ENCODE results near the gene MDM4.
"Not testable (repeated sequence)": the region's sequence is repeated elsewhere in the genome, so short reads cannot be mapped to it uniquely, and the experiment has no call there.

MDM4 gene

GRCh38 chr1:204562075-204562990 is 46.1 kb downstream of the MDM4 start:
- no peak for DNase-seq (ENCODE audit: low spot score)

- no peak for DNase-seq (ENCODE audit: low spot score)
These were observed 47.1 kb downstream of the MDM4 start for GRCh38 chr1:204563307-204563706.

GRCh38 chr1:204563780-204564179 is 47.6 kb downstream of the MDM4 start:
- no peak for DNase-seq (ENCODE audit: low spot score)

- DNase-seq (ENCODE audit: low spot score) = no peak
These were observed 48.6 kb downstream of the MDM4 start for GRCh38 chr1:204564835-204565234.

GRCh38 chr1:204565617-204566582 is 49.7 kb downstream of the MDM4 start:
- DNase-seq (ENCODE audit: low spot score) = peak; percentile 83

GRCh38 chr1:204566583-204566955 is 50.4 kb downstream of the MDM4 start:
- no peak for DNase-seq (ENCODE audit: low spot score)

GRCh38 chr1:204567071-204567470 is 50.9 kb downstream of the MDM4 start:
- no peak for DNase-seq (ENCODE audit: low spot score)

GRCh38 chr1:204568576-204569315 is 52.5 kb downstream of the MDM4 start:
- DNase-seq (ENCODE audit: low spot score) = no peak

- no peak for DNase-seq (ENCODE audit: low spot score)
These were observed 53.3 kb downstream of the MDM4 start for GRCh38 chr1:204569478-204569877.

- DNase-seq (ENCODE audit: low spot score) = not testable (repeated sequence)
These were observed 53.8 kb downstream of the MDM4 start for GRCh38 chr1:204570021-204570420.

- no peak for DNase-seq (ENCODE audit: low spot score)
These were observed 54.9 kb downstream of the MDM4 start for GRCh38 chr1:204571128-204571527.

GRCh38 chr1:204571631-204572030 is 55.4 kb downstream of the MDM4 start:
- DNase-seq (ENCODE audit: low spot score) = no peak

- no peak for DNase-seq (ENCODE audit: low spot score)
These were observed 57.0 kb downstream of the MDM4 start for GRCh38 chr1:204572923-204573922.

- no peak for DNase-seq (ENCODE audit: low spot score)
These were observed 58.0 kb downstream of the MDM4 start for GRCh38 chr1:204574016-204574864.

- no peak for DNase-seq (ENCODE audit: low spot score)
These were observed 58.6 kb downstream of the MDM4 start for GRCh38 chr1:204574865-204575163.

- DNase-seq (ENCODE audit: low spot score) = no peak
These were observed 59.3 kb downstream of the MDM4 start for GRCh38 chr1:204575221-204576190.

GRCh38 chr1:204576422-204576821 is 60.2 kb downstream of the MDM4 start:
- DNase-seq (ENCODE audit: low spot score) = no peak

- DNase-seq (ENCODE audit: low spot score) = no peak
These were observed 61.7 kb downstream of the MDM4 start for GRCh38 chr1:204577794-204578478.

Data from SW480 (cell line).